ENCODE results near the gene GPATCH4.

Gene GPATCH4

GRCh38 chr1:156586323-156586722 is 15.0 kb downstream of the GPATCH4 start:
- no peak for TF ChIP-seq SIN3A (IDR thresholded peaks at IDR 0.05; ENCODE audit: borderline replicate concordance, insufficient read depth, low read length)
- TF ChIP-seq TAF1 (IDR thresholded peaks at IDR 0.05; ENCODE audit: borderline replicate concordance, insufficient read depth, low read length) = no peak
- no peak for TF ChIP-seq POLR2AphosphoS5 (IDR thresholded peaks at IDR 0.05; ENCODE audit: low read depth, low read length)
- no peak for TF ChIP-seq FOXP2 (optimal IDR thresholded peaks at IDR 0.05; ENCODE audit: borderline replicate concordance, extremely low read depth, extremely low read length, insufficient read depth)
- TF ChIP-seq REST (IDR thresholded peaks at IDR 0.05; ENCODE audit: insufficient read depth in 1 of 2, low read depth in 2 of 2, low read length in 2 of 2) = no peak

DNA sequence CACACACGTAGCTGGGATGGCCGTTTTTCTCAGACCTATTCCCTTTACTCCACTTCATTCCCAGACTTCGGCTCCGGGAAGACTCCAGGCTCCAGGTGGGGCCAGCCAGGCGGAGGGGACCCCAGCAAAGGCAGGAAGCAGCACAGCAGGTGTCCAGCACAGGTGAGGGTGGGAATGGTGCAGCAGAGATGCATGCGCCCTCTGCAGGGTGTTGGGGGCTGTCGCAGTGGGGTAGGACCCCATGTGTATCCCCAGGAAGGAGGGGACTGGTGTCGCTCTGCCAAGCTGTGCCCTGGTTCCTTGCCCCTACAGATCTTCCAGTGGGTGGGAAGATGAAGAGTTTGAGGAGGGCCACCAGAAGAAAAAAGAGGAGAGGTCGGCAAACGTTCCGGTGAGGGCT is 16.5 kb downstream of the GPATCH4 start:
- no peak for TF ChIP-seq FOXP2 (optimal IDR thresholded peaks at IDR 0.05; ENCODE audit: borderline replicate concordance, extremely low read depth, extremely low read length, insufficient read depth)
- no peak for TF ChIP-seq TAF1 (IDR thresholded peaks at IDR 0.05; ENCODE audit: borderline replicate concordance, insufficient read depth, low read length)
- TF ChIP-seq POLR2AphosphoS5 (IDR thresholded peaks at IDR 0.05; ENCODE audit: low read depth, low read length) = no peak
- no peak for TF ChIP-seq REST (IDR thresholded peaks at IDR 0.05; ENCODE audit: insufficient read depth in 1 of 2, low read depth in 2 of 2, low read length in 2 of 2)
- TF ChIP-seq SIN3A (IDR thresholded peaks at IDR 0.05; ENCODE audit: borderline replicate concordance, insufficient read depth, low read length) = no peak

DNA sequence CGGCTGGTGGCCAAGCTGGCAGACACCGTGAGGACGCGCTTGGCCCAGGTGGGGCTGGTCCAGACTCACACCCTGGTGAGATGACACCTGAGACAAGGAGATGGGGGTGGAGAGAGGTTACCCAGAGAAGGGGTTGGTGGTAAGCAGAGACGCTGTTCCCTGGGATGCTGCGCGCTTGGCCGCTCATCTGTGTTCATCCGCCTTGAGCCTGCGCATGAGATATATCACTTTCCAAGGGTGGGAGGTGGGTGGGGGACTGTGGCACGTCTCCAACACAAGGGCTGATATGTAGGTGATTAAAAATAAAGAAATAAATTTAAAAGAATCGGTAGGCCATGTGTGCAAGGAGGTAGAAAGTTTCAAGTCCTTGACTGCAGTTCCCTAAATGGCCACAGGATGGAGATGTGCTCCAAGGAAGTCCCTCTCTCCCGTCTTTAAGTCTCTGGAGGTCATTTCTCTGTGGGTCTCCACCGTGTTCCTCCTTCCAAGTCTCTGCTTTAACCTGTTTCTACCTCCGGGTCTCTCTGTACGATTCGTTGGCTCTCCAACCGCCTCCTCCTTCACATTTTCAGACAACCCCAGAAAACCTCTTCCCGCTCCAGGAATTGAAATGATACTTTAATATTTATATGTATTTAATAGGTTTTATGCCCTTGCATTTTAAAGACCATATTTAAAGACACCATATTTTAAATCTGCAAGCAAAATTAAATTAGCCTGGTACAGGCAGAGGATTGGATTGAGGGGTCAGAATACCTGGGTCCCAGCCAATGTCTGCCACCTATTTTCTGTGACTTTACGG is 17.3 kb downstream of the GPATCH4 start:
- TF ChIP-seq TAF1 (IDR thresholded peaks at IDR 0.05; ENCODE audit: borderline replicate concordance, insufficient read depth, low read length) (no peak), FOXP2 (optimal IDR thresholded peaks at IDR 0.05; ENCODE audit: borderline replicate concordance, extremely low read depth, extremely low read length, insufficient read depth) (no peak), SIN3A (IDR thresholded peaks at IDR 0.05; ENCODE audit: borderline replicate concordance, insufficient read depth, low read length) (no peak), POLR2AphosphoS5 (IDR thresholded peaks at IDR 0.05; ENCODE audit: low read depth, low read length) (no peak), REST (IDR thresholded peaks at IDR 0.05; ENCODE audit: insufficient read depth in 1 of 2, low read depth in 2 of 2, low read length in 2 of 2) (no peak)

- TF ChIP-seq POLR2AphosphoS5 (IDR thresholded peaks at IDR 0.05; ENCODE audit: low read depth, low read length) (no peak), TAF1 (IDR thresholded peaks at IDR 0.05; ENCODE audit: borderline replicate concordance, insufficient read depth, low read length) (no peak), REST (IDR thresholded peaks at IDR 0.05; ENCODE audit: insufficient read depth in 1 of 2, low read depth in 2 of 2, low read length in 2 of 2) (no peak), SIN3A (IDR thresholded peaks at IDR 0.05; ENCODE audit: borderline replicate concordance, insufficient read depth, low read length) (no peak), FOXP2 (optimal IDR thresholded peaks at IDR 0.05; ENCODE audit: borderline replicate concordance, extremely low read depth, extremely low read length, insufficient read depth) (no peak)
Measured at GRCh38 chr1:156582388-156583017, 18.8 kb downstream of the GPATCH4 start.
